Omental fat pad (tissue), 4 donors: ENCODE results near the gene NALCN. TPM values are rescaled to one million over a fixed set of nuclear protein-coding genes. Genes with fewer than 3 reads are reported as not detected.

Source experiments
- ATAC-seq: fragments of 150-250 bp; one replicate; pipeline ENCODE4 v1.9.1; 2016; ENCODE audit warnings: mild to moderate bottlenecking, moderate library complexity; ENCODE audit not compliant: low FRiP score
- DNase-seq: peaks from one replicate; pipeline ENCODE4 v3.0.0-alpha.2; 2019; ENCODE audit warnings: low spot score
- total RNA-seq, 4 donors: library from RNA; depleted of rRNA; stranded (reverse); fragments of >200 nt; gene quantifications; one replicate each; pipeline ENCODE4 v1.1.0, GENCODE V29; 2016
- TF ChIP-seq, protein P1 (sequence below), 3 donors: fragments of 450-650 bp; IDR thresholded peaks; one replicate each; pipeline ENCODE4 v1.5.1; 2016 to 2017; ENCODE audit warnings: antibody characterized with exemption in 3 of 3, mild to moderate bottlenecking in 3 of 3, moderate library complexity in 2 of 3

The NALCN gene
- total RNA-seq, 4 donors from 2014 or later: 0.28 to 0.84 (median 0.38) TPM

DNA sequence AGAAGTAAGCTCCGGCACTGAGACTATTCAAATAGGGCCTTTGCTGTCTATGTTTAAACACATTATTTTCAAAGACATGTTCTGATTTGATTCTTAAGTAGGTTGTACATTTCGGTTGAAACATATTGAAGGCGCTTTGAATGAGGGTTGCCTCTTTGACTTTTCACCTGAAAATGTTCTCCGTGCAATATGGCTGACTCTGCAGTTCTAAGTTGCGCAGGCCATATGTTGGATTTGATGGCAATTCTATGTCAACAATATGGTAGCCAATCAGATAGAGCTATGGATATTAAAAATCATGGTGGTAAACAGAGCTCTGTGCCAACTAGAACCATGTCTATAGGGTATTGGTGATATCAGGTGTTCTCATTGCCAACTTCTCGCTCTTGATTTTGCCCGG, 307.3 kb downstream of the NALCN start:
- TF ChIP-seq, protein P1, sequence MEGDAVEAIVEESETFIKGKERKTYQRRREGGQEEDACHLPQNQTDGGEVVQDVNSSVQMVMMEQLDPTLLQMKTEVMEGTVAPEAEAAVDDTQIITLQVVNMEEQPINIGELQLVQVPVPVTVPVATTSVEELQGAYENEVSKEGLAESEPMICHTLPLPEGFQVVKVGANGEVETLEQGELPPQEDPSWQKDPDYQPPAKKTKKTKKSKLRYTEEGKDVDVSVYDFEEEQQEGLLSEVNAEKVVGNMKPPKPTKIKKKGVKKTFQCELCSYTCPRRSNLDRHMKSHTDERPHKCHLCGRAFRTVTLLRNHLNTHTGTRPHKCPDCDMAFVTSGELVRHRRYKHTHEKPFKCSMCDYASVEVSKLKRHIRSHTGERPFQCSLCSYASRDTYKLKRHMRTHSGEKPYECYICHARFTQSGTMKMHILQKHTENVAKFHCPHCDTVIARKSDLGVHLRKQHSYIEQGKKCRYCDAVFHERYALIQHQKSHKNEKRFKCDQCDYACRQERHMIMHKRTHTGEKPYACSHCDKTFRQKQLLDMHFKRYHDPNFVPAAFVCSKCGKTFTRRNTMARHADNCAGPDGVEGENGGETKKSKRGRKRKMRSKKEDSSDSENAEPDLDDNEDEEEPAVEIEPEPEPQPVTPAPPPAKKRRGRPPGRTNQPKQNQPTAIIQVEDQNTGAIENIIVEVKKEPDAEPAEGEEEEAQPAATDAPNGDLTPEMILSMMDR (IDR thresholded peaks at IDR 0.05): no peak
- DNase-seq: no peak
- no peak for ATAC-seq

DNA sequence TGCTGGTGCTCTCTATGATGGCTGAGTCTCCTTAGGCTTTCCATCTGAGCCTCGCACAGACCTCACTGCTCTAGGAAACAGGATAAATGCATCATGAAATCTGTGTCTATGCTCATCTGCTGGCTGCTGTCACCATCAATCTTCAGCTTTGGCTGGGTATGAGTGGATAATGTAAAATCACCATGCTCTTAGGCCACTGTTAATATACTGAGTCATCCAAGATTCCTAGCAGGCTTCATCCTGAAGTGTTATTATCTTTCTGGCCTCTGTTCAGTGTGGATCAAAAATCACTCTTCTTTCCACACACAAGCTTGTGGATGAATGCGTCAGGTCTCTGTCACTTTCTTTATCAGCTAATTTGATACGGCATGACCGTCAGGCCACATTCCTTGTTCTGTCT, 317.4 kb downstream of the NALCN start:
- DNase-seq (no peak), ATAC-seq (no peak)
- TF ChIP-seq, protein P1 (IDR thresholded peaks at IDR 0.05): no peak

DNA sequence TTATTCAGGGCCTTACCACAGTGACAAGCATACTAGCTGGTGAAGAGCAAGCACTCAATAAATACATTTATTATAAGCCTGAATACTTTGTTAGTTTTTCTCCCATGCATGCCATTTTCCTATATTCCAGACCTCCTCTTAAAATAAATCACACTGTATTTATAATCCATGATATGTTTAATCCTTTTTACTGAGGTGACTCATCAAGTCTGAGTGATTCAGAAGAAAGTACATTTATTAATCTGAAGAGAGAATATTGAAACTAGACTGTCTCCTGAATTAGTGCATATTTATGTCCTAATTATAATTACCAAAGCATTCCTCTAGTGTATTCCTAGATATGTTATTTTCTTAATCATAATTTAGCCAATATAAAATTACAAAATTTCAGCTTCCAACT, 323.3 kb downstream of the NALCN start:
- DNase-seq (no peak), ATAC-seq (no peak)
- TF ChIP-seq, protein P1 (IDR thresholded peaks at IDR 0.05): no peak

DNA sequence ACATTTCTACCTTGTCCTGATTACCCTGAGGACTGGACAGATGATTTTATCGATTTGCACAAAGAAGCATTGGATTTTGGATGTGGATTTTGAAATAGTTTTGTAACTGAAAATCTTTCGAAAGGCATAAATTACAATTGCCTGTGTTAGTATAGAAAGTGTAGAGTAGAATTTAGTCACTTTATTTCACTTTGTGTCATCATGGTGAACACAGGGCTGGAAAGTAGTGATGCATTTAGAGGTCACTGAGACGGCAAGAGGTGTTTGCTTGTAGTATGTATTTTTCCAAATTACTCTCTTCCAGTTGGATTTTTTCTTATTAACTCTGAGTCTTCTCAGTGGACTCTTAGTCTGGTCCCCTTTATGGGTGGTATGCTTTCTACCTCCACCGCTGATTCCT, 326.0 kb downstream of the NALCN start:
- DNase-seq: no peak
- TF ChIP-seq, protein P1 (IDR thresholded peaks at IDR 0.05): no peak
- no peak for ATAC-seq

DNA sequence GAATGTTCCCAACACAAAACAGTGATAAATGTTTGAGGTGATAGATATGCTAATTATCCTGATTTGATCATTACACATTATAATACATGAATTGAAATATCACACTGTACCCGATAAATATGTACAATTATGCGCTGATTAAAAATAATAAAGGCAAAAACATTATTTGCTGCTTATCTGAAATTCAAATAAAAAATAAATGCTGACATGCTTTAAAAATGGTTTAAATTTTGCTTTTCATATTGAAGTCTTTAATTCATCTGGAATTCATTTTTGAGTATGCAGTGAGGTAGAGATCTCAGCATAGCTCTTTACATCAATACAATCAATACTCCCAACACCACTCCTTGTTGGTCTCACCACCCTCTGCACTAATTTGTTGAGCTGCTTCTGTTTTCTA, 330.8 kb downstream of the NALCN start:
- no peak for ATAC-seq
- TF ChIP-seq, protein P1 (IDR thresholded peaks at IDR 0.05): no peak
- no peak for DNase-seq

DNA sequence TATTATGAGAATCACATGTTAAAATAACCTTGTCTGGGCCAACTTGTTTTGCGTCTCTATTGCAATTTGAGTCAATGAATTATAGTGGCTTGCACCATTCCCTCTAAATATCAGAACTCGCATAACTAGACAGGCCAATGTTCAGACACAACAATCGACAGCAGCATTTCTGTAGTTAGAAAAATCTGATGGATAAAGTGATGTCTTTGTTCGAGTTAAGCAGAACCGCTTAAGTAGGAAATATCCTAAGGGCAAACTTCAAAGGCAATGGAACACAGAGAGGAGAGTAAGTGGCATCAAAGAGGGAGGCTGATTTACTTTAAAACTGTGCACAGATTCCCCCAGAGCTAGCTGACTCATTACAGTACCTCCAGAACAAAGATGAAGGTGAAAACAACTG, 333.9 kb downstream of the NALCN start:
- DNase-seq (no peak), ATAC-seq (no peak)
- TF ChIP-seq, protein P1 (IDR thresholded peaks at IDR 0.05): no peak

DNA sequence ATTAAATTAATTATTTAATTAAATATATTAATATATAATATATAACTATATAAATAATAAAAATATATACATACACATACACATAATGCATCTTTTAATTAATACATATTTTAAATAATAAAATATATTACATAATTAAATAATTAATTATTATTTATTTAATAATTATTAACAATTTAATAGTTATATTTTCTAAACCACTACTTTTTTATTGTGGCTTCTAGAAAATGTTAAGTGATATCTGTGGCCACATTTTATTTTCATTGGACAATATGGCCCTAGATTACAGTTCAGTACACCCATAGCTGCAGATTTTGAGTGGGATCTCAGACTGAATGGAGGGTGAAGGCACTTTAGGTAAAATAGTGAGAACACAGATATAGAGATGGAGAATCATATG, 335.7 kb downstream of the NALCN start:
- TF ChIP-seq, protein P1 (IDR thresholded peaks at IDR 0.05): no peak
- DNase-seq (no peak), ATAC-seq (no peak)
